Kidney capillary endothelial cell (primary cell): Measurements from ENCODE around the gene S100PBP.
"Not testable (repeated sequence)": the region's sequence is repeated elsewhere in the genome, so short reads cannot be mapped to it uniquely, and the experiment has no call there.

ENCODE experiments used
- DNase-seq: peaks from one replicate; pipeline ENCODE4 v3.0.0-alpha.2; 2018; ENCODE audit warnings: low spot score

S100PBP gene

DNA sequence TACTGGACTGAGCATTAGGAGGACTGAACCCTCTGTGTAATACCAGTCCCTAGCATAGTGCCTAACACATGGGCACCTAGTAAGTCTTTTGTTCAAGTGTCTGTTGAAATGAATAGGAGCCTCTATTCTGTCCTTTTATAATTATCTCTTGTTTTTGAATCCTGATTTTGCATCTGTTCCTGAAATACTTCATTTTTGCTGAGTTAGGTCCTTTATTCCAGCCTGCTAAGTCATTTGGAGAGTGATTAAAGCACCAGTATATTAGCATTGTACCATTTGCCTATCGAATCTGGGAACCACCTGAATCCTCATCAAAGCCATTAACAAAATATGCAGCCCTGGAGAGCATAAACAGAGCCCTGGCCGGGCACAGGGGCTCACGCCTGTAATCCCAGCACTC is 32.6 kb upstream of the S100PBP start:
- DNase-seq: no peak

DNA sequence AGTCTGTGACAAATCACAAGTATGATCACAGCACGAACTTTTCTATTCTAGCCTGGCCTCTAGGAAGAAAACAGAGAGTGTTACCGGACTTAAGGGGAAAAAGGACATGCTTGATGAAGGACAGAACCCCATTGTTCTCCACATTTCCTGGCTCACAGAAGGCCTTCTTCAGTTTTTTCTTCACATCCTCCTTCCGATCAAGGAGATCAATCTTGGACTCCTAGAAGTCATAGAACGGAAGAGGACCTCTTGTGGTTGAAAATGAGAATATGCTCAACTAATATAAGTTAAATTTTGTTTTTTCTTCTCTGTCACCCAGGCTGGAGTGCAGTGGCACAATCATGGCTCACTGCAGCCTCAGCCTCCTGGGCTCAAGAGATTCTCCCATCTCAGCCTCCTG is 30.6 kb upstream of the S100PBP start:
- DNase-seq: peak; percentile 51

DNA sequence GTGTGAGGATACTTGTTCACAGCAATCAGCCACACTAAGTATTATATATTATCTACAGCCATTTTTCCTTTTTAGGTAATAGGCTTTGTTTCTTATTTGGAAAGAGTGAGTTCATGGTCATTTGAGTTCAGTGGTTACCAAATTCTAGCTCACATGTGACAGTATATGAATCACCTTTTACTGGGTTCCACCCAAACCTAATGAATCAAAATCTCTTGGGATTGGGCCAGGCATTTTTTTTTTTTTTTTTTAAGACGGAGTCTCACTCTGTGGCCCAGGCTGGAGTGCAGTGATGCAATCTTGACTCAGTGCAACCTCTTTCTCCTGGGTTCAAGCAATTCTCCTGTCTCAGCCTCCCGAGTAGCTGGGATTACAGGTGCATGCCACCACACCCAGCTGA is 28.1 kb upstream of the S100PBP start:
- not testable (repeated sequence) for DNase-seq

DNA sequence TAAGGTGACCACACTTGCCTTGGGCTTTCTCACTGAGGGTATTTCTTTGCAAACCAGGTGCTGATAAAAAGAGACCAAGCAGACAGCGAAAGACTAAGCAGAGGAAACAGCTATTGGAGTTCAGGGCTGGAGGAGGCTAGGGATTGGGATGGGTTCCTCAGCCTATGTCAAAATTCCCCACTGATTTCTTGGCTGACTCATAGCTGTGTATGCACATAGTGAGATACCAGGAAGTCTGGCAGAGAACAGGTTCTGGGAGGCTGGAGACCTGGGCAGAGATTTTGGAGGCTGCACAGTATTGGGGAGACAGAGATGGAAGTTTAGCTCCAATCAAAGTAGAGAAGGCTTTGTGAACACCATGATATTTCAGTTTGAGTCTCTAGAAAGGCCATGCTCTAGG is 25.6 kb upstream of the S100PBP start:
- no peak for DNase-seq

DNA sequence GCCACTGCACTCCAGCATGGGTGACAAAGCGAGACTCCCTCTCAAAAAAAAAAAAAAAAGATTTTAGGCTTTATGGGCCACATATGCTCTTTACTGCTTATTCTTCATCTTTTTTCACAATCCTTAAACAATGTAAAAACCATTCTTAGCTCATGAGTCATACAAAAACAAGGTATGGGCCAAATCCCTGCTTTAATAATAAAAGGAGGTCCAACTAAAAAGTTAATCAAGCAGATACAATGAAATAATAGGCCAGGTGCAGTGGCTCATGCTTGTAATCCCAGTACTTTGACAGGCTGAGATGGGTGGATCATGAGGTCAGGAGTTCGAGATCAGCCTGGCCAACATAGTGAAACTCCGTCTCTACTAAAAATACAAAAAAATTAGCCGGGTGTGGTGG is 21.7 kb upstream of the S100PBP start:
- DNase-seq: not testable (repeated sequence)

DNA sequence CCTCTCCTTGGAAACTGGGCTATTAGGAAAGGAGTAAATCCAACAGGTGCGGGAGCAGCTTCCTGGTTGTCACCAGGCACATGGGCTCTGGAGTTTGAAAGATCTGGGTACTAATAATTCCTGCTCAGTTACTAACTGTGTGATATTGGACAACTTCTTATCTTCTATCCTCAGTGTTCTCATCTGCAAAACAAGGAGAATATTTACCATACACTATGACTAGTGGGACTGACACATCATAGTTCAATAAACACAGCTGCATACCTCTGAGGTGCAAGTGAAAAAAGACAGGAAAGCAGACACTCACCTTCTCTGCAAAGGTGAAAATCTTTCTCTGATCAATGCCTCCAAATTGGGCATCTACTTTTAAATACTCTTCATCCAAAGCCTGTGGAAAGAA is 20.0 kb upstream of the S100PBP start:
- no peak for DNase-seq

DNA sequence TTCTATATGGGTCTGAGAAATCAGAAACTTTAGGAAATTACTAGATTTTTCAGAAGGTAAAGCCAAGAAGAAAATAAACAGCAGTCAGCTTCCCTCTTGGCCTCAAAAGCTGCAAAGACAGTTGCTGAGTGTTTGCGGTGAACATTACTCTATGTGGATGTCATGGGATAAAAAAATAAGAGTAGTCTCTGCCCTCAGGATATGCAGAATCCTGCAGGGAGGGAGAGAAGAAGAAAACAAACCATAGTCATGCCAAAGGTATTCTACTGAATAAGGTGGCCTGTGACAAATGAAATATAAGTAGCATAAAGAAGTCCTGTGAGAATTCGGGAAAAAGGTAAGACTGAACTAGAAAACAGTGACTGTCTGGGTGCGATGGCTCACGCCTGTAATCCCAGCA is 19.3 kb upstream of the S100PBP start:
- no peak for DNase-seq

DNA sequence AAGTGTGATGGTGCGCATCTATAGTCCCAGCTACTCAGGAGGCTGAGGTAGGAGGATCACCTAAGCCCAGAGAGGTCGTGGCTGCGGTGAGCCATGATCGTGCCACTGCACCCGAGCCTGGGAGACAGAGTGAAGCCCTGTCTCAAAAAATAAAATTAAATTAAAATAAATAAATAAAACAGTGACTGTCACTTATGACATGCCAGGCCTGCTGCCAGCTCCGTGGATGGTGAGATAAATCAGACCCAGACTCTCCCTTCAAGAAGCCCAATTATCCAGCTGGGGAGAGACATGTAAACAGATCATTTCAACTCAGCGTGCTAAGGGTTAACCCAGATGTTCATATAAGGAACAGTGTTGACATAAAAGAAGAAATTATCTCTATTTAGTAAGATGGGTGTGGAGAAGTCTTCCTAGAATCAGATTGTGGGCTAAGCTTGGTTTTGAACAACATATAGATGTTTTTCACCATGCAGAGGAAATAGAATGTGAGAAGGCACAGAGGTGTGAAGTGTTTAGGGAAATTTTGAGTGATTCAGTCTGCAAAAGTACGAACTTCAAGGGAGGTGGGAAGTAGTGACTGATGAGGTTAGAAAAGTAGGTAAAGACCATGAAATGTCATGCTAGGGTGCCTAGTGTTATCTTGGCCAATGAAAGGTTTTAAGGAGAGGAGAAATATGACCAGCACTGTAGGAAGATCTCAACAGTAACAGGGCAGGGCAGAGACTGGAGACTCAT is 18.6 kb upstream of the S100PBP start:
- no peak for DNase-seq

DNA sequence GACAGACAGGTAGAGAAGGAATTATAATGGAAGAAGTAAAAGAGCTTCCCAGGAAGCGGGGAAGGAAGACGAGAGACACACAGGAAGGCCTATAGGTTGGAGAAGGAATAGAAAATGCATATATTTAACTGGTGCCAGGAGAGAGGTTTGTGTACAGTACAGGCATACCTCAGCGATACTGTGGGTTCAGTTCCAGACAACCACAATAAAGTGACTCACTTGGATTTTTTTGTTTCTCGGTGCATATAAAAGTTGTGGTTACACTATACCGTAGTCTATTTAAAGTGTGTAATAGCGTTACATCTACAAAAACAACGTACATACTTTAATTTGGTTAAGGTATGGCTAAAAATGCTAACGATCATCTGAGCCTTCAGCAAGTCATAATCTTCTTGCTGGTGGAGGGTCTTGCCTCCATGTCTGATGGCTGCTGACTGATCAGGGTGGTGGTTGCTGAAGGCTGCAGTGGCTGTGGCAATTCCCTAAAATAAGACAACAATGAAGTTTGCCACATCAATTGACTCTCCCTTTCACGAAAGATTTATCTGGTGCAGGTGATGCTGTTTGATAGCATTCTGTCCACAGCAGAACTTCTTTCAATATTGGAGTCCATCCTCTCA is 16.2 kb upstream of the S100PBP start:
- DNase-seq: no peak

DNA sequence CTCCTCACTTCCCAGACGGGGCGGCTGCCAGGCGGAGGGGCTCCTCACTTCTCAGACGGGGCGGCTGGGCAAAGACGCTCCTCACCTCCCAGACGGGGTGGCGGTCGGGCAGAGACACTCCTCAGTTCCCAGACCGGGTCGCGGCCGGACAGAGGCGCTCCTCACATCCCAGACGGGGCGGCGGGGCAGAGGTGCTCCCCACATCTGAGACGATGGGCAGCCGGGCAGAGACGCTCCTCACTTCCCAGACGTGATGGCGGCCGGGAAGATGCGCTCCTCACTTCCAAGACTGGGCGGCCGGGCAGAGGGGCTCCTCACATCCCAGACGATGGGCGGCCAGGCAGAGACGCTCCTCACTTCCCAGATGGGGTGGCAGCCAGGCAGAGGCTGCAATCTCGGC is 13.0 kb upstream of the S100PBP start:
- not testable (repeated sequence) for DNase-seq

DNA sequence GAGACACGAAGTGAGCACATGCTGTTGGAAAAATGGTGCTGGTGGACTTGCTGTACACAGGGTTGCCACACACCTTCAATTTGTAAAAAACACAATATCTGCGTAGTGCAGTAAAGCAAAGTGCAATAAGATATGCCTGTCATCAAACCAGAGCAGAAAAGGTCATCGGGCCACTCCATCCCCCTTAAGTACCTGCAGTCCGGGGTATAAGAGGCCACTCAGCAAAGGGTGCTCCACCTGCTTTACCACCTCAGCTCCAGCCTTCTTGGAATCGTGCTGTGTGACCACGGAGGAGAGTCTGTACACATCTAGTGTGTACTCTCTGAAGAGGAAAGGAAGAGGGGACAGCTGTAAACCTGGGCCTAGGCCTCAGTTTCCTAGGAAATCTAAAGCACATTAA is 11.2 kb upstream of the S100PBP start:
- DNase-seq: no peak

DNA sequence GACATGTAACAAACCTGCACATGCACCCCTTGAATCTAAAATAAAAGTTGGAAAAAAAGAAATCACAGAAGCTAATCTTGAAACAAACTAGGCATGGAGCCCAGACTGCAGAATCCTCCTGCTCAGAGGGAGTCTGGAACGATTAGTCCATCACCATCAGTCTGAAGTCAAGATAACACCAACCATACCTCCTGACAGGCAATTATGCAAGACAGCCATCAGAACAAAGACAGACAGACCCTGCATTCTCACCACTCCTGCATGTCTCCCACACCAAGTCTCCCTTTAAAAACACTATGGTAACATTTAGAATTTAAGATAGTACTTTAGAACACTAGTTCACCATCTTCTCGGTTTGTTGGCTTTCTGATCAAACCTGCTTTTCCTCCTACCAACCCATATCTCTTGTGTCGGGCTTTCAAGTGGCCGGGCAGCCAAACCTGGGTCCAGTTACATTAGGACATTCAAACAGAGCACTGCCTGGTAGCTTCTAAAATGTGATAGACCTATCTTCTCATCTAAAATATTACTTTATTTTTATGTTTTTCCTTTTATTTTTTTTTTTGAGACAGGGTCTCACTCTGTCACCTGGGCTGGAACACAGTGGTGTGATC is 10.4 kb upstream of the S100PBP start:
- no peak for DNase-seq

DNA sequence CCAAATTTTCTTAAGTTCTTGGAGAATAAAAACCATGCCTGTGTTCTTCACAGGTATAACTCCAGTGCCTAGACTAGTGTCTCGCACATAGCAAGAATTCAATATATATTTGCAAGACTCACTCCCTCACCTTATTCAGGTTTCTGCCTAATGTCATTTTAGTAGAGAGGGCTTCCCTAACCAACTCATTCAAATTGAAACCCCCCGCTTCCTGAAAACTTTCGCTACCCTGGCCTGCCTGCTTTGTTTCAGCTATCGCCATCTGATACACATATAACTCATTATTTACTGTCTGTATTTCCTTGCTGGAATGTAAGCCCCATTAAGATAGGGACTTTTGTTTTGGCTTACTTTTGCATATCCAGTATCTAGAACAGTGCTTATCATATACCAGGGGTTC is 8.9 kb upstream of the S100PBP start:
- DNase-seq: no peak

DNA sequence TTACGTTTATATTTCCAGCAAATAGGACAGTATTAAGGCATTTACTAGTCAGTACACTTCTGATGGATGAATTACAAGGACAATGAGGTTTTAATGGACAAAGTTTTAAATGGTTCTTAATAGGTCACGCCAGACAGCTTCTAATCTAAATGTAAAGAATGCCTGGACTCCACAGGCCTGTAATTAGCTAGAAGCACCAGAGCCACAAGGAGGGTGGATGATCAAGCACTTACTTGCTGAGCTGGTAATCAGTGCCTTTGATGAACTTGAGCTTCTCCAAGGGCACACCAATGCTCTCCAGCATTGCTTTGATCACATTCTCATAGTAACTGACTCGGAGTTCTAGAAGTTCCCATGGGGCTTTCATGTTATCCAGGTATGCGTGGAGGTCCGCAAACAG is 7.1 kb upstream of the S100PBP start:
- no peak for DNase-seq

DNA sequence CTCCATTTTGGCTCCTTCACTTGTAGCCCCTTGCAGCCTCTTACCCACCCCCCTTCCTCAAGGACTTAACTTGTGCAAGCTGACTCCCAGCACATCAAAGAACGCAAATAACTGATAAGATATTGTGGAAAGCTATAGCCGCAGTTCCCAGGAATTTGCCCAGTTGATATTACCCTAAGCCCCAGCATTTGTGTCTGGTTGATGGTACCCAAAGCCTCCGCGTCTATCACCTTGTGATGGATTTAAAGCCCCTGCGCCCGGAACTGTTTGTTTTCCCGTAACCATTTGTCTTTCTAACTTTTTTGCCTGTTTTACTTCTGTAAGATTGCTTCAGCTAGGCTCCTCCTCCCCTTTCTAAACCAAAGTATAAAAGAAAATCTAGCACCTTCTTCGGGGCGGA is 6.2 kb upstream of the S100PBP start:
- no peak for DNase-seq

DNA sequence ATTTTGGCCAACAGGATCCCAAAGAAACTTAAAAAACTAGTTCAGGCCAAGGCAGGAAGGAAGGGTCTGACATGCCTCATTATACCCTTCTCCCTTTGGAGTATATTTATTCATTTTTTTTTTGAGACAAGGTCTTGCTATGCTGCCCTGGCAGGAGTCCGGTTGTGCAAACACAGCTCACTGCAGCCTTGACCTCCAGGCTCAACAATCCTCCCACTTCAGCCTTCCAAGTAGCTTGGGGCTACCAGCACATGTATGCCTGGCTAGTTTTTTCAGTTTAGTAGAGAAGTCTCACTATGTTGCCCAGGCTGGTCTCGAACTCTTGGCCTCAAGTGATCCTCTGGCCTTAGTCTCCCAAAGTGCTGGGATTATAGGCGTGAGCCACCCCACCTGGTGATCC is 5.5 kb upstream of the S100PBP start:
- DNase-seq: no peak

DNA sequence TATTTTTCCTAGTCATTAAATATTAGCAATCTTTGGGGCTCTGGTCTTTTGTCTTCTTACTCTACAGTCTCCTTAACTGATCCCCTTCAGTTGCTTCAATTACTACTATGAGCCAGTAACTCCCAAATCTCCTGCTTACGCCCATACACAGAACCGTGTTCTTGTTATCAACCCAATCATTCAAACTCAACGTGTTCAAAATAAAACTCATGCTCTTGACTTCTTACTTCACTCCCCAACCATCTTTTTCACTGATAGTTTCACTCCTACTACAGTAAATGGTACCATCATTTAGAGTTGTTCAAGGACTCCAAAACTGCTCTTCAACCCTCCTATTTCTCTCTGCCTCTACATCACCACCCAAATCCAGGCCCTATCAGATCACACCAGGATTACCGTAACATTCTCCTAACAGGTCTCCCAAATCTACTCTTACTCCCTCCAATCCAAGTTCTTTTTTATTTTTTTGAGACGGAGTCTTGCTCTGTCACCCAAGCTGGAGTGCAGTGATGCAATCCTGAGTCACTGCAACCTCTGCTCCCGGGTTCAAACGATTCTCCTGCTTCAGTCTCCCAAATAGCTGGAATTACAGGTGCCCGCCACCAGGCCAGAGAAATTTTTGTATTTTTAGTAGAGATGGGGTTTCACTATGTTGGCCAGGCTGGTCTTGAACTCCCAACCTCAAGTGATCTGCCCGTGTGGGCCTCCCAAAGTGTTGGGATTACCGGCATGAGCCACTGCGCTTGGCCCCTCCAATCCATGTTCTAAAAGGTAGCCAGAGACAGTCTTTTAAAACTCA is 3.3 kb upstream of the S100PBP start:
- DNase-seq: no peak

DNA sequence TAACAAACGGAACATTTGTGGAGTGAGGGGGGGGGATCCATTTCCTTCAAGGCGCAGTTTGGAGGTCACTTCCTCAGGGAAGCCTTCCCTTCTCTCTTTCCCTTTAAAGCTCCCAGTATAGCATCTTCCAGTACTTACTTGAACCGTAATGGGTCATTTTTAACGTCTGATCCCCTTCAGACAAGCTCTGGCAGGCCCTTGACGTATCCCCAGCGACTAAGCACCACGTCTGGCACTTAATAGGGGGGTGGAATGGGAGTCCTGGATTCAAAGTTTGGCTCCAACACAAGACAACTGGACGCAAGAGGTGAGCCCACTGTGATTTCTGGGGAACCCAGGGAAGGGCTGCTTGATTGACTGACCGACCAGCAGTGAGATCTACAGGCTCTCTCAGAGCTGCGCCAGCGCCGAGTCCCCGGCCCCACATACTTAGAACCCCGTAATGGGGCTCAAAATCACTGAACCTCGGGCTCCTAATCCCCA is 736 bp upstream of the S100PBP start:
- DNase-seq: peak; percentile 26

DNA sequence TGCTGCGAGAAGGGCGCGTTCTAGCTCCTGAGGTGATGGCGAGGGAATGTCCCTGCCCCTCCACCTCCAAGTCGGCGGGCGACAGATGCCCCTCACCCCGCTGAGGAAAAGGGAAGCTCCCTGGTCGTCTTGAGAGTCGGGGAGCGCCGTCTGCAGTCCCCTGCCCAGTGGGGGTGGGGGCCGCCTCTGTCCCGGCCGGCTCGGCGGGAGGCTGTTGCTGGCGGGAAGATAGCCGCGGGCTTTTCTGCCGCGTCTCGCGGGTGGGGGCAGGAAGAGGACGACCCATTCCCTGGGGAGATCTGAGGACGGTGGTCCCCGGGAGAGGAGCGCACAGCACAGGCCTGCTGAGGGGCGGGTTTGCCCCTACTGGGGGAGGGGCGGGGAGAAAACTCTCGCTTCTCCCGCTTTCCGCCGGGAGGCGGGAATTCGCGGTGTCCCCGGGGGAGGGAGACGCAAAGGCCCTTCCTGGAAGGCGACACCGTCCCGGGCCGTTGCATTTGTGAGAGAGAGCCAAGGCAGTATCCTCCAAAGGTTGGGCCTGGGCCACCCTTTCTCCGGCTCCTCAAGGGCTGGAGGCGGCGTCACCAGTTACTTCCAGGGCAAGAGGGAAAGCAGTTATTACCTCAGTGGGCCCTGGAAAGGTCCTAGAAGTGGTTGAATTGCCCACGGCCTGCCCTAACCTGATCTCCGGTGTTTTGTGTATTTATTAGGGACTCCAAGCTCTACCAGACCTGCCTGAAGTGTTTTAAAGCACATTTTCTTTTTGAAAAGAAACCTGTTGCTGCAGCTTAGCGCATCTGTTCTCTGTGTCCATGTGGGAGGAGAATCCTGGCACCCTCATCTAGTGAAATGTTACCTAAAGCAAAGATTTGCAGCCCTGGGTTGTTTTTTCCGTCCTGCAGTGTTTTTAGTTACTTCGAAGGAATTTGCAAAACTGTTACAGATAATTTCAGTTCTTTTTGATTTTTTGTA is 648 bp downstream of the S100PBP start:
- peak; percentile 47 for DNase-seq

DNA sequence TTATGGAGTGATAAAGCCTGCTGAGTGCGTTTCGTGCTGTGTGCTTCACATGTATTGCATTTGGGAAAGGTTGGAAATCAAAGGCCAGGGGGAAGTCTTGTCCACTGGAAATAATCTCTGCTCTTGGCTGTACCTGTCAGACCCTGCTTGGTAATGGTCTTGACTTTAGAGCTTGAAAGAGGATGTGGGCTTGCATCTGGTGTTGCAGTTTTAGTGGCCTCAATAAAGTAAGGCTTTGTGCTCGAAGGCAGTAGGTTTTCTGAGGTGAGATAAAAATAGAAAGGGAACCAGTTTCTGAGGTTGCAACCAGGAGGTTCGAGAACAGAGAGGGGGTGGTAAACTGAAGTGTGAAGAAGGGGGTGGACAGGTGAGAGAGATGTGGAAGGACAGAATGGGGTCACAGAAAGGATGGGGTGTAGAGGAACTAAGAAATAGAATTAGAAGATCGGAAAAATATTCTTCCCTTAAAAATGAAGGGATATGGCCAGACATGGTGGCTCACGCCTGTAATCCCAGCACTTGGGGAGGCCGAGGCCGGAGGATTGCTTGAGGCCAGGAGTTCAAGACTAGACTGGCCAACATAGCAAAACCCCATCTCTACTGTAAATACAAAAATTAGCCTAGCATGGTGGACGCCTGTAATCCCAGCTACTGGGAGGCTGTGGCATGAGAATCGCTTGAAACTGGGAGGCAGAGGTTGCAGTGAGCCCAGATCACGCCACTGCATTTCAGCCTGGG is 1.5 kb downstream of the S100PBP start:
- no peak for DNase-seq

DNA sequence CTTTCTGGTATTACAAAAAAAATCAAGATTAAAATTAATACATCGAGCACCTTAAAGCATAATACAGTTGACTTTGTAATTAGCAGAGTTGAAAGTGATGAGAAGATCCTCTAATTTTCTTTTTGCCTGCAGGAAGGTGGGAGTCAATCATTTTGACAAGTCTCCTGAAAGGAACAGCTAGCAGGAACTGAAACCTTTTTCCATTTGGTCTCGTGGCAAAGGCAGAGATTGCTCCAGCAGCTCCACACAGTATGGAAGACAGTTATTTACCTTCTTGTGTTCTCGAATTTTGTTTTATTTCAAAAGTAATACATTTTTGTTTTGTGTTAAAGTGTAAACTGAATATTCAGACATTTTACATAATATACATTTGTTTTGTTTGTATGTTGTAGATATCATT is 7.7 kb downstream of the S100PBP start:
- DNase-seq: no peak
